GM10847 (cell line): ENCODE measurements around the gene ROCK2.

ENCODE experiments used
- POLR2A ChIP-seq: IDR thresholded peaks from 2 replicates; pipeline ENCODE4 v1.6.1; 2011; ENCODE audit not compliant: insufficient read length; ENCODE audit errors: extremely low read depth

ROCK2 gene

GRCh38 chr2:11312770-11313471 is 31.5 kb downstream of the ROCK2 start:
- TF ChIP-seq POLR2A: no peak

GRCh38 chr2:11311543-11311942 is 32.9 kb downstream of the ROCK2 start:
- no peak for TF ChIP-seq POLR2A

- TF ChIP-seq POLR2A: no peak
These were observed 34.2 kb downstream of the ROCK2 start for GRCh38 chr2:11310212-11310611.

DNA sequence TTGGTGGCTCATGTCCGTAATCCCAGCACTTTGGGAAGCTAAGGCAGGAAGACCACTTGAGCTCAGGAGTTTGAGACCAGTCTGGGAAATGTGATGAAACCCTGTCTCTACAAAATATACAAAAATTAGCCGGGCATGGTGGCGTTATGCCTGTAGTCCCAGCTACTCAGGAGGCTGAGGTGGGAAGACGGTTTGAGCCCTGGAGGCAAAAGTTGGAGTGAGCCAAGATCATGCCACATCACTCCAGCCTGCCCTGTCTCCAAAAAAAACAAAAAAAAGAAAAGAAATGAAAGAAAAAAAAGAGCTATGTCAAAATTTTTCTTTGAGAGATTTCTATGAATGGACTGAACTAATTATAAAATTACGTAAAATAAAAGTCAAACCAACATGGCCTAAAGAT is 34.7 kb downstream of the ROCK2 start:
- no peak for TF ChIP-seq POLR2A

DNA sequence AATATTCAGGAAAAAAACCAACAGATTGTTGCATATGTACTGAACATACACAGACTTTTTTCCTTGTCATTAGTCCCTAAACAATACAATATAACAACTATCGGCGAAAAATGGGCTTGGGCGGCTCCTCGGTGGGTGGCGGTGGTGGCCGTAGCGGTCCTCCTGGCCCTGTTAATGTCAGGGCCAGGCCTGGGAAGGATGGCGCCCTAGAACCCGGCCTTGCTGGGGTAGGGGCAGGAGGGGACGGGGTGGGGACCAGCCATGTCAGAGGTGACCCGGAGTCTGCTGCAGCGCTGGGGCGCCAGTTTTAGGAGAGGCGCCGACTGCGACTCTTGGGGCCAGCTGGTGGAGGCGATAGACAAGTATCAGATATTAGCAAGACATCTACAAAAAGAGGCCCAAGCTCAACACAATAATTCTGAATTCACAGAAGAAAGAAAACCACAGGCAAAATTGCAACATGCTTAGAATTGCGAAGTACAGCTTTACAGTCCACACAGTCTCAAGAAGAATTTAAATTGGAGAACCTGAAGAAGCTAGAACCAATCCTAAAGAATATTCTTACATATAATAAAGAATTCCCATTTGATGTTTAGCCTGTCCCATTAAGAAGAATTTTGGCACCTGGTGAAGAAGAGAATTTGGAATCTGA is 36.5 kb downstream of the ROCK2 start:
- no peak for TF ChIP-seq POLR2A

GRCh38 chr2:11305958-11306357 is 38.5 kb downstream of the ROCK2 start:
- no peak for TF ChIP-seq POLR2A

DNA sequence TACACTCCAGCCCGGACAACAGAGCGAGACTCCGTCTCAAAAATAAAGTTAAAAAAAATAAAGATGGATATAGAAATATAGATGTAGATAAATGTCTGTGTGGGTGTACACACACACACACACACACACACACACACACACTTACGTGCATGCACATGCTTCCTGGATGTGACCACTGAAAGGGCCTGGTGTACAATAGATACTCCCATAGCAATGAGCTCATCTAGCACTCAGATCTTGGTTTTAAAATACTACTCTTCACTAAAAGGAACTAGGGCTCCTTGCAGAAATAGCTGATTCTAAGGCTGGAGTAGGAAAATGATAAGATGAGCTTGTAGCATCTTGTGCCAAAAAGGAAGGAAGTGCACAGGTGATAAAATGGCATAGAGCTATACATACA is 39.1 kb downstream of the ROCK2 start:
- no peak for TF ChIP-seq POLR2A

- TF ChIP-seq POLR2A: no peak
These were observed 40.0 kb downstream of the ROCK2 start for GRCh38 chr2:11304476-11304875.

DNA sequence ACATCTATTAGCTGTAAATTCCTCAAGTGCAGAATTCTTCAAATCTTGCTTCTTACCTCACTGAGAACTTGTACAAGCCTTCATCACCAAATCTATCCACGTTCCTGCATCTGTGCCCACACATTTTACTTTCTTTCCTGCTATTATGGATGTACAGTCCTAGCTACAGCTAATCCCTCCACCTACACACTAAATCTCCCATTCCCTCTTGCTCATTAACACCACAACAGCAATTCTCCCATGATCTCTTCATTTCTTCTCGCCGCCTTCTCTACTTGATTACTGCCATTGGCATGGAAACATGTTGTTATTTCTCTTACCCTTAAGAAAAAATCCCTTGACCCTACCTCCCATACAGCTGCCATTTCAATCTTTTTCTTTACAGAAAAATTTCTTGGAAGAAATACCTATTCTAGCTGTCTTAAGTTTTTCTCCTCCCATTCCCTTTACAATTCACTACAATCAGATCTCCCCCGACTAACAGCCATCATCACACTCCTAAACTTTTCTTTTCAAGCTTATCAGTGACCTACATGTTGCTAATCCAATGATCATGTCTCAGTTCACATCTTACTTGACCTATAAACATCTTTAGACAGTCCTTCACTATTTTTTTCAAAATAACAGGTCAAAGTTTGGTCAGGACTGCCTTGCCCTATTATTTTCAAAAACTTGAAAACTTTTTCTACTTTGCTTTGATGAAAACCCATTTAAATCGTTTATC is 41.0 kb downstream of the ROCK2 start:
- no peak for TF ChIP-seq POLR2A

DNA sequence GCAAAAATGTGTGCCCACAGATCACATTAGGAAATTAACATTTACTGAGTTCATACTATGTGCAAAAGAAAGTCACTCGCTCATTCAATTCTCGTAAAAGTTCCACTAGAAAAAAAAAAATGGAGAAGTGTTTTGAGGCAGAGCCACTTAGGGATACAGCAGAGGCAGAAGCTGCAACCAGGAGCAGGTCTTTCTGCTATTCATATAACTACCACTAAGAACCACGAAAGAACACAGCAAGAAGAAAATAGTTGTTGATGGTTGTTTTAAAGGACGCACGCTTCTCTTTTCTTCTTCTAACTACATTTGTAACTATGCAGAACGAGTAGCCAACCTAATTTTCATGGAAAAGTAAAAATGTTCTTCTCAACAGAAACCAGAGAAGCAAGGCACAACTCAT is 45.0 kb downstream of the ROCK2 start:
- no peak for TF ChIP-seq POLR2A

GRCh38 chr2:11298592-11298991 is 45.8 kb downstream of the ROCK2 start:
- no peak for TF ChIP-seq POLR2A

DNA sequence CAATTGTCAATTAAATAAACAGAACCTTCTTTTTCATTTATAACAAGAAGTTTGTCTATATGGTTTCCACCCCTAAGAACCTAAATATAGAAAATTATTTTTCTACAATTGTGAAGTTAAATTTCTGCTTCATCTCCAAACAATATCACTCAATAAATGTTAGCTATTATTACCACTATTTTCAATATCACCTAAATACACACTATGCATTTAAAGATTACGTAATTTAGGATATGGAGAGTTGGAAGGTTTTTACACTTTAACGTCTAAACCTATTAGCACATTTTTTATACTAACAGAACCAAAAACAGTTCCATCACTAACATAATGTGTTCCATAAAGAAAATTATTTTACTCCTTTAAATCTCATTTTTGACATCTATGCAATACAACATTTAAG is 48.0 kb downstream of the ROCK2 start:
- no peak for TF ChIP-seq POLR2A

DNA sequence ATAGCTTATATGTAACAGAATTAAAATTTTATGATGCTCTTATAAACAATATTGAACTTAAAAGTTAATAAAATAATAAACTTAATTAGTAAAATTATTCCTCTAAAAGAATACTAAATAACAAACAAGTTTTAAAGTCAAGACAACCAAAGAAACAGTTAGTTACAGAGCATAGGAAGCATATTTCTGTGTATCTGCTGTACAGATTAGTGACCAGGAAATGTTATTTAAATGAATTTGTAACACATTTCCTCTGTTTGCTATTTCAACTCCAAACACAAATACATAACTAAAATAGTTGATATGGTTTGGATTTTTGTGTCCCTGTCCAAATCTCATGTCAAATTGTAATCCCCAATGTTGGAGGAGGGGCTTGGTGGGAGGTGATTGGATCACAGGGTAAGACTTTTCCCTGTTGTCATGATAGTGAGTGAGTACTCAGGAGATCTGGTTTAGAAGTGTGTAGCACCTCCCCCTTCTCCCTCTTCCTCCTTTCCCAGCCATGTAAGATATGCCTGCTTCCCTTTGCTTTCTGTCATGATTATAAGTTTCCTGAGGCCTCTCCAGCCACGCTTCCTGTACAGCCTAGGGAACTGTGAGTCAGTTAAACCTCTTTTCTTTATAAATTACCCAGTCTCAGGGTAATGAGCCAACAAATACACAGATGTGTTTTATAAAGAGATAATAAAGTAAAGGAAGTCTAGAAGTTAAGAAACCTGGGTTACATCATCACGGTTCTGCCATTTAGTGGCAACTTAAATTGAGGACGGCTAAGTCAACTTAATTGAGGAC is 51.8 kb downstream of the ROCK2 start:
- TF ChIP-seq POLR2A: no peak

DNA sequence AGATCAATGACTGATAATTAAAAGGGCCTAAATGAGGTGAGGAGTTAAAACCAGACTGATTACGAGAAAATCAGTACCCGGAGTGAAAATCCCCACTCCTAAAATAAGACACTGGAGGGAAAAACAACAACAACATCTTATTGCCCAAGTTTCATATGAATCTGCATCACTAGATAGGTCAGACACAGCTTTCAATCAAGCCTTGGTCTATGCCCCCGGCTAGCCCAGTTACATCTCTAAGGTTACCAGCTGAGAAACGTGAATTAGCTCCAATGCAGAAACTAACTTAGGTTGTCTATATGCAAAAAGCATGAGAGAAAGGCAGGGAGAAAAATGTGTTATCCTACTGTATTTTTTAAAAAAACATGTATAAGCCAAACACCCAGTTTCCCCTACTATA is 53.7 kb downstream of the ROCK2 start:
- TF ChIP-seq POLR2A: no peak

DNA sequence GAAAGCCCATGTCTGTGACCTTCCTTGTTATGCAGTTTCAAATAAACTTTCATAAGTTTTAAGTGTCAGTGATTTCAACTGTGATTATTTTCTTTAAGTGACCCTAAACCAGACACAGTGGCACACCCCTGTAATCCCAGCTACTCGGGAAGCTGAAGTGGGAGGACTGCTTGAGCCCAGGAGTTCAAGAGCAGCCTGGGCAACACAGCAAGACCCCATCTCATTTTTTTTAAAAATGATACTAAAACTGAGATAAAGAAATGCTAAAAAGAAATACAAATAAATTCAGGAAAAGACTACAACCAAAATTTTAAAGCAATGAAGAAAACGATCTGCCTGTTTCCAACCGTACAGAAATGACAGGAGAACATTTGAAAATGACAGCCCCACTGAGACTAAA is 54.2 kb downstream of the ROCK2 start:
- no peak for TF ChIP-seq POLR2A
